Caco-2 (cell line): Measurements from ENCODE around the gene GLMN. TPM values are rescaled to one million over a fixed set of nuclear protein-coding genes. Genes with fewer than 3 reads are reported as not detected.

Experiments used
- BruUV-seq: library from RNA; stranded (reverse); fragments of 400-500 nt; replicated peaks from 2 replicates; lab custom pipeline; 2021; lab: Mats Ljungman, UMichigan
- CTCF ChIA-PET: fragments of 300-600 bp; sonication (Branson Sonifier 250); formaldehyde crosslinking; loops from one replicate; lab custom pipeline; 2022; ENCODE audit warnings: antibody characterized with exemption; lab: Charles Lee
- POLR2A ChIA-PET: fragments of 300-600 bp; sonication (Branson Sonifier 250); formaldehyde crosslinking; loops from one replicate; lab custom pipeline; 2022; ENCODE audit warnings: antibody characterized with exemption; lab: Charles Lee
- DNase-seq, 2 experiments: peaks; one replicate each; pipeline versions ENCODE4 v3.0.0 to v3.0.0-alpha.2; 2020 to 2022
- H3K27me3 ChIP-seq: replicated peaks from 2 replicates; pipeline ENCODE4 v1.6.0; 2011; ENCODE audit warnings: low read length; ENCODE audit not compliant: control insufficient read depth, insufficient read depth
- H3K36me3 ChIP-seq: 2 replicates; pipeline ENCODE4 v1.5.1; 2011; ENCODE audit warnings: low read length; ENCODE audit not compliant: control insufficient read depth, insufficient read depth
- H3K4me1 ChIP-seq: fragments of 250-450 bp; sonication (Bioruptor Pico); 2 replicates; pipeline ENCODE4 v1.5.1; 2020; ENCODE audit warnings: mild to moderate bottlenecking
- H3K4me3 ChIP-seq: 2 replicates; pipeline ENCODE4 v1.5.1; 2011; ENCODE audit warnings: low read depth, mild to moderate bottlenecking, control low read depth, low read length
- H3K9me3 ChIP-seq: fragments of 250-450 bp; sonication (Bioruptor Pico); 2 replicates; pipeline ENCODE4 v1.5.1; 2020; ENCODE audit warnings: mild to moderate bottlenecking, moderate library complexity
- H3K27ac Mint-ChIP-seq: one replicate; pipeline ENCODE4 v1.8.0; 2022; ENCODE audit warnings: mixed read lengths; ENCODE audit not compliant: unreplicated experiment
- H3K27me3 Mint-ChIP-seq: one replicate; pipeline ENCODE4 v1.8.0; 2022; ENCODE audit warnings: mixed read lengths; ENCODE audit not compliant: insufficient read depth, unreplicated experiment
- H3K36me3 Mint-ChIP-seq: one replicate; pipeline ENCODE4 v1.8.0; 2022; ENCODE audit warnings: mild to moderate bottlenecking, mixed read lengths; ENCODE audit not compliant: insufficient read depth, unreplicated experiment
- H3K4me1 Mint-ChIP-seq: one replicate; pipeline ENCODE4 v1.8.0; 2022; ENCODE audit warnings: low read depth, mixed read lengths; ENCODE audit not compliant: unreplicated experiment
- H3K4me3 Mint-ChIP-seq: one replicate; pipeline ENCODE4 v1.8.0; 2022; ENCODE audit warnings: mild to moderate bottlenecking, moderate library complexity, mixed read lengths; ENCODE audit not compliant: unreplicated experiment
- H3K9me3 Mint-ChIP-seq: one replicate; pipeline ENCODE4 v1.8.0; 2022; ENCODE audit warnings: mixed read lengths; ENCODE audit not compliant: unreplicated experiment
- CTCF ChIP-seq, 2 experiments: fragments of 200-600 bp in 1 of 2; IDR thresholded peaks; 1 replicate in 1 of 2; 2 replicates in 1 of 2; pipeline versions ENCODE4 v1.5.1 to v1.8.0; 2011 to 2022; ENCODE audit warnings: antibody characterized with exemption in 1 of 2, control low read depth in 1 of 2, inconsistent platforms in 1 of 2, low read depth in 1 of 2, low read length in 1 of 2, mild to moderate bottlenecking in 1 of 2, moderate library complexity in 1 of 2; ENCODE audit not compliant: insufficient read depth in 1 of 2, severe bottlenecking in 1 of 2, unreplicated experiment in 1 of 2
- intact Hi-C: fragments of 100-400 bp; cut with micrococcal nuclease; formaldehyde crosslinking; loops from one replicate; pipeline ENCODE4 v1.10.0; 2022; ENCODE audit not compliant: unreplicated experiment
- total RNA-seq: library from RNA; stranded (reverse); gene quantifications from 2 replicates; pipeline ENCODE4 v1.2.3, GENCODE V29; 2022

GLMN gene
- total RNA-seq, 1 experiment from 2014 or later: 12.9 TPM

GRCh38 chr1:92211166-92211565, 87.6 kb downstream of the GLMN start:
- H3K36me3 Mint-ChIP-seq: no peaks in the 10 kb centered on the region
- POLR2A ChIA-PET: interaction anchor here (0.6 kb wide), 1 partner anchor 130 kb away, joined by 4 read pairs; no protein-coding TSS in a partner anchor
- no peaks in the 10 kb centered on the region for H3K4me1 Mint-ChIP-seq
- DNase-seq: no peak
- H3K9me3 ChIP-seq: no peaks in the 10 kb centered on the region
- H3K9me3 Mint-ChIP-seq: no peaks in the 10 kb centered on the region
- H3K4me3 Mint-ChIP-seq: no peak overlapping the region
- no TSS peak for BruUV-seq
- no peaks in the 10 kb centered on the region for H3K27me3 ChIP-seq
- no peak overlapping the region for H3K4me3 ChIP-seq
- H3K27me3 Mint-ChIP-seq: peaks cover 9% of the 10 kb centered on the region
- intact Hi-C loops: no loop called here
- no peaks in the 10 kb centered on the region for H3K4me1 ChIP-seq
- CTCF ChIA-PET: no interaction called here
- H3K27ac Mint-ChIP-seq: no peak overlapping the region
- TF ChIP-seq CTCF (IDR thresholded peaks at IDR 0.05; ENCODE audit: insufficient read depth in 1 of 2, low read depth in 1 of 2, low read length in 1 of 2, severe bottlenecking in 1 of 2, unreplicated experiment in 1 of 2): no peak
- no peaks in the 10 kb centered on the region for H3K36me3 ChIP-seq

GRCh38 chr1:92210701-92211100, 88.1 kb downstream of the GLMN start:
- BruUV-seq: no TSS peak
- H3K4me3 ChIP-seq: no peak overlapping the region
- Mint-ChIP-seq H3K36me3 (no peaks in the 10 kb centered on the region), H3K27ac (no peak overlapping the region), H3K27me3 (peaks cover 9% of the 10 kb centered on the region), H3K4me3 (no peak overlapping the region), H3K4me1 (no peaks in the 10 kb centered on the region), H3K9me3 (no peaks in the 10 kb centered on the region)
- no peaks in the 10 kb centered on the region for H3K36me3 ChIP-seq
- H3K9me3 ChIP-seq: no peaks in the 10 kb centered on the region
- DNase-seq: no peak
- intact Hi-C loops: no loop called here
- no peaks in the 10 kb centered on the region for H3K27me3 ChIP-seq
- no peaks in the 10 kb centered on the region for H3K4me1 ChIP-seq
- no peak for TF ChIP-seq CTCF (IDR thresholded peaks at IDR 0.05; ENCODE audit: insufficient read depth in 1 of 2, low read depth in 1 of 2, low read length in 1 of 2, severe bottlenecking in 1 of 2, unreplicated experiment in 1 of 2)
- ChIA-PET POLR2A (interaction anchor here (0.6 kb wide), 1 partner anchor 130 kb away, joined by 4 read pairs; no protein-coding TSS in a partner anchor), CTCF (no interaction called here)

GRCh38 chr1:92203105-92203504, 95.7 kb downstream of the GLMN start:
- no peak for DNase-seq
- BruUV-seq: no TSS peak
- intact Hi-C loops: no loop called here
- Histone ChIP-seq H3K27me3 (no peaks in the 10 kb centered on the region), H3K4me3 (no peak overlapping the region), H3K9me3 (no peaks in the 10 kb centered on the region), H3K4me1 (no peaks in the 10 kb centered on the region), H3K36me3 (no peaks in the 10 kb centered on the region)
- CTCF ChIA-PET: no interaction called here
- Mint-ChIP-seq H3K4me1 (no peaks in the 10 kb centered on the region), H3K9me3 (no peaks in the 10 kb centered on the region), H3K27ac (no peak overlapping the region), H3K27me3 (no peaks in the 10 kb centered on the region), H3K4me3 (no peak overlapping the region), H3K36me3 (no peaks in the 10 kb centered on the region)
- POLR2A ChIA-PET: no interaction called here
- TF ChIP-seq CTCF (IDR thresholded peaks at IDR 0.05; ENCODE audit: insufficient read depth in 1 of 2, low read depth in 1 of 2, low read length in 1 of 2, severe bottlenecking in 1 of 2, unreplicated experiment in 1 of 2): no peak
